Neural progenitor cell (in vitro differentiated cells): ENCODE results near the gene DIS3L2. TPM values are rescaled to one million over a fixed set of nuclear protein-coding genes. Genes with fewer than 3 reads are reported as not detected.
"Not testable (repeated sequence)": the region's sequence is repeated elsewhere in the genome, so short reads cannot be mapped to it uniquely, and the experiment has no call there.

ENCODE experiments used
- DNase-seq: peaks from one replicate; pipeline ENCODE4 v3.0.0-alpha.2; 2016; ENCODE audit warnings: low spot score
- H2AFZ ChIP-seq: fragments of 200-600 bp; sonication (generic); replicated peaks from 2 replicates; pipeline ENCODE4 v1.6.1; 2016; ENCODE audit warnings: antibody characterized with exemption
- H3F3A ChIP-seq: fragments of 200-600 bp; sonication (generic); 2 replicates; pipeline ENCODE4 v1.6.1; 2016; ENCODE audit warnings: antibody characterized with exemption, low read depth
- H3K27ac ChIP-seq: fragments of 200-600 bp; sonication (generic); 2 replicates; pipeline ENCODE4 v1.5.1; 2016; ENCODE audit warnings: mild to moderate bottlenecking
- H3K27me3 ChIP-seq: fragments of 200-600 bp; sonication (generic); 2 replicates; pipeline ENCODE4 v1.6.1; 2016; ENCODE audit warnings: mild to moderate bottlenecking, moderate library complexity
- H3K36me3 ChIP-seq: fragments of 200-600 bp; sonication (generic); 2 replicates; pipeline ENCODE4 v1.5.1; 2016
- H3K4me1 ChIP-seq: fragments of 200-600 bp; sonication (generic); 2 replicates; pipeline ENCODE4 v1.6.1; 2016; ENCODE audit warnings: mixed run types
- H3K4me2 ChIP-seq: fragments of 200-600 bp; sonication (generic); 2 replicates; pipeline ENCODE4 v1.6.1; 2016
- H3K4me3 ChIP-seq: fragments of 200-600 bp; sonication (generic); 2 replicates; pipeline ENCODE4 v1.5.1; 2016
- H3K79me2 ChIP-seq: fragments of 200-600 bp; sonication (generic); 2 replicates; pipeline ENCODE4 v1.6.1; 2016; ENCODE audit warnings: low read depth
- H3K9ac ChIP-seq: fragments of 200-600 bp; sonication (generic); 2 replicates; pipeline ENCODE4 v1.6.1; 2016
- H3K9me3 ChIP-seq: fragments of 200-600 bp; sonication (generic); 2 replicates; pipeline ENCODE4 v1.5.1; 2016; ENCODE audit warnings: low read depth
- H4K20me1 ChIP-seq: fragments of 200-600 bp; sonication (generic); 2 replicates; pipeline ENCODE4 v1.6.1; 2016; ENCODE audit warnings: low read depth
- H3K27ac Mint-ChIP-seq: 3 replicates; pipeline ENCODE4 v1.8.0; 2021; ENCODE audit warnings: mixed read lengths
- H3K27me3 Mint-ChIP-seq: 2 replicates; pipeline ENCODE4 v1.8.0; 2022; ENCODE audit warnings: low read depth, mild to moderate bottlenecking, inconsistent platforms, moderate library complexity, mixed read lengths; ENCODE audit not compliant: insufficient read depth
- H3K36me3 Mint-ChIP-seq: 3 replicates; pipeline ENCODE4 v1.8.0; 2021; ENCODE audit warnings: mixed read lengths
- H3K4me1 Mint-ChIP-seq: 3 replicates; pipeline ENCODE4 v1.8.0; 2021; ENCODE audit warnings: mixed read lengths
- H3K4me3 Mint-ChIP-seq: 3 replicates; pipeline ENCODE4 v1.8.0; 2021; ENCODE audit warnings: mild to moderate bottlenecking, moderate library complexity, mixed read lengths
- H3K9me3 Mint-ChIP-seq: 3 replicates; pipeline ENCODE4 v1.8.0; 2020; ENCODE audit warnings: mixed read lengths
- EZH2 ChIP-seq: fragments of 200-600 bp; sonication (generic); IDR thresholded peaks from 2 replicates; pipeline ENCODE4 v1.6.1; 2017; ENCODE audit warnings: antibody characterized with exemption, mild to moderate bottlenecking, moderate library complexity
- EZH2phosphoT487 ChIP-seq: fragments of 200-600 bp; sonication (generic); IDR thresholded peaks from 2 replicates; pipeline ENCODE4 v1.6.1; 2017; ENCODE audit warnings: antibody characterized with exemption
- total RNA-seq: library from RNA; depleted of rRNA; stranded (reverse); fragments of >200 nt; gene quantifications from 2 replicates; pipeline ENCODE4 v1.2.3, GENCODE V29; 2015; ENCODE audit warnings: low replicate concordance
- TF ChIP-seq, protein P1 (sequence below): fragments of 200-600 bp; sonication (generic); IDR thresholded peaks from 2 replicates; pipeline ENCODE4 v1.5.1; 2017; ENCODE audit warnings: antibody characterized with exemption, mild to moderate bottlenecking

Gene DIS3L2
- total RNA-seq, 1 donor from 2014 or later = 23.2 TPM

DNA sequence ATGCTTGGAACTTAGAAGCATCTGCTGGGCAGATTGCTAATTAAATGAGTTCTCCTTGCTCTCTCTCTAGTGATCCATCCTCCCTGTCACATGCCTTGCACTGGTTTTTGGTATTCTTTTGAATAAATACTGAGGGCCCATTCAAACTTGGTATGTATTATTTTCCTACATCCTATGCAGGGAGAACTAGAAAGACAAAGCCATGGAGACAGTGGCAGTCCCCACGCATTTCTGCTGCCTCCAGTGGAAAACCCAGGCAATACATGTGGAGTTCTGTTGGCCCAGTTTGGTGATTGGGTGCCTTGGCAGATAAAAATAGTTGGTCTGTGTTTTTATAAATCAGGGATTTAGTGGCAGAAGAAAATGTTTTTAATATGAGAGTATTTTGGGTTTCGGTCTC is 68.7 kb downstream of the DIS3L2 start:
- TF ChIP-seq EZH2 (no peak), EZH2phosphoT487 (no peak)
- TF ChIP-seq, protein P1, sequence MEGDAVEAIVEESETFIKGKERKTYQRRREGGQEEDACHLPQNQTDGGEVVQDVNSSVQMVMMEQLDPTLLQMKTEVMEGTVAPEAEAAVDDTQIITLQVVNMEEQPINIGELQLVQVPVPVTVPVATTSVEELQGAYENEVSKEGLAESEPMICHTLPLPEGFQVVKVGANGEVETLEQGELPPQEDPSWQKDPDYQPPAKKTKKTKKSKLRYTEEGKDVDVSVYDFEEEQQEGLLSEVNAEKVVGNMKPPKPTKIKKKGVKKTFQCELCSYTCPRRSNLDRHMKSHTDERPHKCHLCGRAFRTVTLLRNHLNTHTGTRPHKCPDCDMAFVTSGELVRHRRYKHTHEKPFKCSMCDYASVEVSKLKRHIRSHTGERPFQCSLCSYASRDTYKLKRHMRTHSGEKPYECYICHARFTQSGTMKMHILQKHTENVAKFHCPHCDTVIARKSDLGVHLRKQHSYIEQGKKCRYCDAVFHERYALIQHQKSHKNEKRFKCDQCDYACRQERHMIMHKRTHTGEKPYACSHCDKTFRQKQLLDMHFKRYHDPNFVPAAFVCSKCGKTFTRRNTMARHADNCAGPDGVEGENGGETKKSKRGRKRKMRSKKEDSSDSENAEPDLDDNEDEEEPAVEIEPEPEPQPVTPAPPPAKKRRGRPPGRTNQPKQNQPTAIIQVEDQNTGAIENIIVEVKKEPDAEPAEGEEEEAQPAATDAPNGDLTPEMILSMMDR = peak; percentile 41
- Histone ChIP-seq H3K79me2 (no peaks in the 10 kb centered on the region), H3K4me3 (no peak overlapping the region), H3K36me3 (no peaks in the 10 kb centered on the region), H4K20me1 (no peaks in the 10 kb centered on the region), H2AFZ (no peak overlapping the region), H3K4me1 (no peaks in the 10 kb centered on the region), H3K9me3 (no peaks in the 10 kb centered on the region), H3K9ac (no peak overlapping the region), H3K27me3 (no peaks in the 10 kb centered on the region), H3K4me2 (no peak overlapping the region), H3K27ac (no peak overlapping the region), H3F3A (peaks cover 6% of the 10 kb centered on the region)
- Mint-ChIP-seq H3K36me3 (peaks cover 48% of the 10 kb centered on the region), H3K4me3 (no peak overlapping the region), H3K27ac (no peak overlapping the region), H3K9me3 (peaks cover 18% of the 10 kb centered on the region), H3K27me3 (no peaks in the 10 kb centered on the region), H3K4me1 (peaks cover 5% of the 10 kb centered on the region)
- no peak for DNase-seq

GRCh38 chr2:232035292-232035691 is 73.8 kb downstream of the DIS3L2 start:
- H3K27me3 ChIP-seq, H4K20me1 ChIP-seq, H3K79me2 ChIP-seq, H3K36me3 ChIP-seq, H3F3A ChIP-seq, H3K27ac ChIP-seq, H3K9ac ChIP-seq, H3K27ac Mint-ChIP-seq, H3K27me3 Mint-ChIP-seq, H3K9me3 ChIP-seq, H3K4me3 Mint-ChIP-seq, DNase-seq, H2AFZ ChIP-seq, H3K4me3 ChIP-seq, H3K4me2 ChIP-seq, H3K4me1 Mint-ChIP-seq: not testable (repeated sequence)
- Mint-ChIP-seq H3K9me3 (peaks cover 27% of the 10 kb centered on the region), H3K36me3 (peaks cover 47% of the 10 kb centered on the region)
- H3K4me1 ChIP-seq = peaks cover 16% of the 10 kb centered on the region

DNA sequence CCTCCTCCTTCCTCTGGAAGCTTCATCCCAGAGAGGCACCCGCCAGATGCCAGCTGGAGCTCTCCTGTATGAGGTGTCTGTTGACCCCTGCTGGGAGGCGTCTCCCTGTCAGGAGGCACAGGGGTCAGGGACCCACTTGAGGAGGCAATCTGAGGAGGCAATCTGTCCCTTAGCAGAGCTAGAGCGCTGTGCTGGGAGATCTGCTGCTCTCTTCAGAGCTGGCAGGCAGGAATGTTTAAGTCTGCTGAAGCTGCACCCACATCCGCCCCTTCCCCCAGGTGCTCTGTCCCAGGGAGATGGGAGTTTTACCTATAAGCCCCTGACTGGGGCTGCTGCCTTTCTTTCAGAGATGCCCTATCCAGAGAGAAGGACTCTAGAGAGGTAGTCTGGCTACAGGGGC is 75.4 kb downstream of the DIS3L2 start:
- not testable (repeated sequence) for H3K36me3 ChIP-seq, H3K9me3 ChIP-seq, H4K20me1 ChIP-seq, H3K79me2 ChIP-seq, H3K4me2 ChIP-seq, H3K27me3 ChIP-seq, H3K4me1 Mint-ChIP-seq, H3K9ac ChIP-seq, H3K27me3 Mint-ChIP-seq, H3F3A ChIP-seq, H3K27ac ChIP-seq, H2AFZ ChIP-seq, H3K4me3 Mint-ChIP-seq, H3K4me3 ChIP-seq, DNase-seq, H3K27ac Mint-ChIP-seq
- peaks cover 16% of the 10 kb centered on the region for H3K4me1 ChIP-seq
- peaks cover 38% of the 10 kb centered on the region for H3K36me3 Mint-ChIP-seq
- H3K9me3 Mint-ChIP-seq = peaks cover 27% of the 10 kb centered on the region

- Histone ChIP-seq H3K4me2 (peak overlapping the region; percentile 16), H4K20me1 (peaks cover 4% of the 10 kb centered on the region), H3K79me2 (no peaks in the 10 kb centered on the region), H3K9ac (no peak overlapping the region), H3K4me3 (no peak overlapping the region), H3K9me3 (no peaks in the 10 kb centered on the region), H3K36me3 (no peaks in the 10 kb centered on the region), H3K4me1 (peaks cover 16% of the 10 kb centered on the region), H2AFZ (no peak overlapping the region), H3F3A (peaks cover 5% of the 10 kb centered on the region), H3K27ac (peak overlapping the region; percentile 21), H3K27me3 (no peaks in the 10 kb centered on the region)
- H3K36me3 Mint-ChIP-seq = peaks cover 24% of the 10 kb centered on the region
- peaks cover 16% of the 10 kb centered on the region for H3K9me3 Mint-ChIP-seq
- H3K4me3 Mint-ChIP-seq = no peak overlapping the region
- DNase-seq = no peak
- no peaks in the 10 kb centered on the region for H3K4me1 Mint-ChIP-seq
- no peaks in the 10 kb centered on the region for H3K27me3 Mint-ChIP-seq
- no peak overlapping the region for H3K27ac Mint-ChIP-seq
- no peak for TF ChIP-seq EZH2
- TF ChIP-seq, protein P1 = no peak
- no peak for TF ChIP-seq EZH2phosphoT487
Measured at GRCh38 chr2:232038251-232038880, 76.9 kb downstream of the DIS3L2 start.
